H9 (cell line): ENCODE measurements around the gene BYSL. TPM values are rescaled to one million over a fixed set of nuclear protein-coding genes. Genes with fewer than 3 reads are reported as not detected.

Experiments used
- DNase-seq: peaks from one replicate; pipeline ENCODE4 v3.0.0-alpha.2; 2017
- H2AFZ ChIP-seq: one replicate; pipeline ENCODE4 v1.6.1; 2013; ENCODE audit warnings: mild to moderate bottlenecking, low read length, control low read depth, moderate library complexity
- H2AK5ac ChIP-seq: 2 replicates; pipeline ENCODE4 v1.6.1; 2013; ENCODE audit warnings: low read length, control low read depth, mixed read lengths; ENCODE audit not compliant: insufficient read length
- H2BK120ac ChIP-seq: one replicate; pipeline ENCODE4 v1.6.1; 2013; ENCODE audit warnings: low read depth, mild to moderate bottlenecking, low read length, control low read depth, inconsistent platforms; ENCODE audit not compliant: poor library complexity, severe bottlenecking
- H2BK12ac ChIP-seq: 2 replicates; pipeline ENCODE4 v1.6.1; 2013; ENCODE audit warnings: low read length, control low read depth, mixed read lengths, low read depth; ENCODE audit not compliant: insufficient read length
- H2BK15ac ChIP-seq: 2 replicates; pipeline ENCODE4 v1.6.1; 2013; ENCODE audit warnings: low read depth, low read length, control low read depth
- H2BK20ac ChIP-seq: one replicate; pipeline ENCODE4 v1.6.1; 2013; ENCODE audit warnings: low read depth, mild to moderate bottlenecking, low read length, control low read depth, inconsistent platforms; ENCODE audit not compliant: poor library complexity, severe bottlenecking
- H2BK5ac ChIP-seq: 2 replicates; pipeline ENCODE4 v1.6.1; 2013; ENCODE audit warnings: low read length, control low read depth, mixed read lengths; ENCODE audit not compliant: insufficient read length
- H3K14ac ChIP-seq: 2 replicates; pipeline ENCODE4 v1.6.1; 2013; ENCODE audit warnings: low read length, control low read depth; ENCODE audit not compliant: insufficient read depth
- H3K18ac ChIP-seq: 2 replicates; pipeline ENCODE4 v1.6.1; 2013; ENCODE audit warnings: low read depth, mild to moderate bottlenecking, mixed read lengths, low read length, control low read depth; ENCODE audit not compliant: insufficient read length
- H3K23ac ChIP-seq: 2 replicates; pipeline ENCODE4 v1.6.1; 2013; ENCODE audit warnings: low read length, control low read depth, mixed read lengths, low read depth; ENCODE audit not compliant: insufficient read length
- H3K23me2 ChIP-seq: 2 replicates; pipeline ENCODE4 v1.6.1; 2013; ENCODE audit warnings: low read depth, mild to moderate bottlenecking, mixed read lengths, low read length, control low read depth; ENCODE audit not compliant: insufficient read length, poor library complexity, severe bottlenecking
- H3K27ac ChIP-seq: 2 replicates; pipeline ENCODE4 v1.5.1; 2013; ENCODE audit warnings: low read length, control low read depth, mixed read lengths, low read depth; ENCODE audit not compliant: insufficient read length
- H3K27me3 ChIP-seq: 2 replicates; pipeline ENCODE4 v1.6.1; 2013; ENCODE audit warnings: low read length, control low read depth, inconsistent platforms; ENCODE audit not compliant: insufficient read depth
- H3K4ac ChIP-seq: 2 replicates; pipeline ENCODE4 v1.6.1; 2013; ENCODE audit warnings: low read depth, mild to moderate bottlenecking, control low read depth, inconsistent platforms, low read length, moderate library complexity
- H3K4me1 ChIP-seq: 2 replicates; pipeline ENCODE4 v1.6.1; 2013; ENCODE audit warnings: low read length, control low read depth, inconsistent platforms; ENCODE audit not compliant: insufficient read depth
- H3K4me2 ChIP-seq: 2 replicates; pipeline ENCODE4 v1.6.1; 2013; ENCODE audit warnings: low read length, control low read depth, mixed read lengths; ENCODE audit not compliant: insufficient read length, insufficient read depth
- H3K56ac ChIP-seq: 2 replicates; pipeline ENCODE4 v1.6.1; 2013; ENCODE audit warnings: low read depth, mild to moderate bottlenecking, mixed read lengths, low read length, control low read depth; ENCODE audit not compliant: insufficient read length
- H3K79me1 ChIP-seq: 2 replicates; pipeline ENCODE4 v1.6.1; 2013; ENCODE audit warnings: low read depth, mild to moderate bottlenecking, moderate library complexity, low read length, control low read depth, inconsistent platforms; ENCODE audit not compliant: insufficient read depth, poor library complexity, severe bottlenecking
- H3K79me2 ChIP-seq: 2 replicates; pipeline ENCODE4 v1.6.1; 2013; ENCODE audit warnings: low read length, control low read depth, inconsistent platforms; ENCODE audit not compliant: insufficient read depth
- H3K9ac ChIP-seq: 2 replicates; pipeline ENCODE4 v1.6.1; 2013; ENCODE audit warnings: low read length, control low read depth, mixed read lengths; ENCODE audit not compliant: insufficient read length; ENCODE audit errors: extremely low read depth
- H3K9me3 ChIP-seq: one replicate; pipeline ENCODE4 v1.6.1; 2013; ENCODE audit warnings: low read depth, low read length, inconsistent platforms; ENCODE audit not compliant: control insufficient read depth
- H3T11ph ChIP-seq: one replicate; pipeline ENCODE4 v1.6.1; 2013; ENCODE audit warnings: mild to moderate bottlenecking, low read length, control low read depth, inconsistent platforms
- H4K20me1 ChIP-seq: one replicate; pipeline ENCODE4 v1.6.1; 2013; ENCODE audit not compliant: control insufficient read depth, insufficient read length, insufficient read depth
- H4K5ac ChIP-seq: 2 replicates; pipeline ENCODE4 v1.6.1; 2013; ENCODE audit warnings: low read depth, mild to moderate bottlenecking, mixed read lengths, low read length, control low read depth; ENCODE audit not compliant: insufficient read length
- H4K8ac ChIP-seq: replicated peaks from 2 replicates; pipeline ENCODE4 v1.6.1; 2013; ENCODE audit warnings: low read length, control low read depth, mixed read lengths, low read depth; ENCODE audit not compliant: insufficient read length
- H4K91ac ChIP-seq: 2 replicates; pipeline ENCODE4 v1.6.1; 2013; ENCODE audit warnings: low read depth, mild to moderate bottlenecking, moderate library complexity, mixed read lengths, low read length, control low read depth; ENCODE audit not compliant: insufficient read length
- H3K27ac Mint-ChIP-seq, 3 experiments: 2 replicates in 2 of 3; 3 replicates in 1 of 3; pipeline ENCODE4 v1.8.0; 2020 to 2021; ENCODE audit warnings: mixed read lengths in 3 of 3, mild to moderate bottlenecking in 1 of 3, moderate library complexity in 1 of 3
- H3K27me3 Mint-ChIP-seq: 2 replicates; pipeline ENCODE4 v1.8.0; 2021; ENCODE audit warnings: low read depth, mild to moderate bottlenecking, moderate library complexity, mixed read lengths
- H3K36me3 Mint-ChIP-seq, 3 experiments: 2 replicates in 2 of 3; 3 replicates in 1 of 3; pipeline ENCODE4 v1.8.0; 2020 to 2021; ENCODE audit warnings: low read depth in 3 of 3, mixed read lengths in 3 of 3; ENCODE audit not compliant: insufficient read depth in 1 of 3
- H3K4me1 Mint-ChIP-seq, 2 experiments: 2 replicates each; pipeline ENCODE4 v1.8.0; 2020; ENCODE audit warnings: mixed read lengths in 2 of 2
- H3K4me3 Mint-ChIP-seq, 2 experiments: 2 replicates in 1 of 2; 3 replicates in 1 of 2; pipeline ENCODE4 v1.8.0; 2020 to 2021; ENCODE audit warnings: mild to moderate bottlenecking in 2 of 2, mixed read lengths in 2 of 2, moderate library complexity in 1 of 2
- H3K9me3 Mint-ChIP-seq, 2 experiments: 2 replicates in 1 of 2; 3 replicates in 1 of 2; pipeline ENCODE4 v1.8.0; 2020; ENCODE audit warnings: mild to moderate bottlenecking in 2 of 2, mixed read lengths in 2 of 2, moderate library complexity in 1 of 2
- WGBS: extraction: QIAGEN DNeasy Blood & Tissue Kit; methylation state at CpG from one replicate; pipeline ENCODE4 v1.1.7; 2013; ENCODE audit warnings: missing lambda C conversion rate, low lambda C conversion rate, mixed read lengths; ENCODE audit not compliant: insufficient read length; ENCODE audit errors: extremely low coverage; 5-methylcytosine and 5-hydroxymethylcytosine counted together
- total RNA-seq: library from RNA; stranded (reverse); gene quantifications from 2 replicates; pipeline ENCODE4 v1.2.1, GENCODE V29; 2021
- TF ChIP-seq, protein P1 (sequence below): fragments of 200-600 bp; sonication (generic); conservative IDR thresholded peaks from 3 replicates; pipeline ENCODE4 v1.8.0; 2021; ENCODE audit warnings: antibody characterized with exemption, mild to moderate bottlenecking

Gene BYSL
- total RNA-seq, 1 experiment from 2014 or later = 71.1 TPM

DNA sequence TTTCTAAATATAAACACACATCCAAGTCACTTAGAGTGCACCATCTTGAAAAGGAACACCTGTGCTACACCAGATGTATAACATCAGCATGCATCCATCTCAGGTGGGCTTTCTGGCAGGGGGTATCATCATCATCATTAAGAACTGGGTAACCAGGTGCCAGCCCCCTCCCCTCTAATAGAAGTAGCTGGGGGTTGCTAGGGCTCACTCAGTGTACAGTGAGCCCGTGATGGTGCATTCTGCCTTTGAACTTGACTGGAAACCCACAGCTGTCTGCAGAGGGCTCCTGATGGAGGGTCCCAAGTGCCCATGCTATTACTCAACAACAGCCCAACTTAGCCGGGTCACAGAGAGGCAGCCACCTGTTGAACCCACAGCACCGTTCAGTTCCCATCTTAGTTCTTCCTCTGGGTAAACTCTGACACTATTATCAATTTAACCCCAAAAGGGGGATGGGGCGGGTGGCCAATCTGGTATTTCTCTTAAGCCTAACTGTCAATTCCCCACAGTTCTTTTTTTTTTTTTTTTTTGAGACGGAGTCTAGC, 53.1 kb downstream of the BYSL start:
- Histone ChIP-seq H3K4me1 (no peaks in the 10 kb centered on the region), H3K4me2 (no peak overlapping the region), H4K8ac (no peak overlapping the region), H3K56ac (no peak overlapping the region), H2BK120ac (no peak overlapping the region), H2BK5ac (no peak overlapping the region), H2BK12ac (no peak overlapping the region), H3K14ac (no peak overlapping the region), H3K27ac (no peak overlapping the region), H2AFZ (no peak overlapping the region), H4K20me1 (no peaks in the 10 kb centered on the region), H3K27me3 (no peaks in the 10 kb centered on the region), H3T11ph (no peak overlapping the region), H2BK20ac (no peak overlapping the region), H3K18ac (no peak overlapping the region), H3K79me1 (no peaks in the 10 kb centered on the region), H2AK5ac (no peak overlapping the region), H3K23me2 (no peaks in the 10 kb centered on the region), H3K9ac (no peak overlapping the region), H4K91ac (no peak overlapping the region), H4K5ac (no peak overlapping the region), H3K4ac (no peak overlapping the region), H3K9me3 (no peaks in the 10 kb centered on the region), H3K23ac (no peak overlapping the region), H3K79me2 (no peaks in the 10 kb centered on the region), H2BK15ac (no peak overlapping the region)
- TF ChIP-seq, protein P1, sequence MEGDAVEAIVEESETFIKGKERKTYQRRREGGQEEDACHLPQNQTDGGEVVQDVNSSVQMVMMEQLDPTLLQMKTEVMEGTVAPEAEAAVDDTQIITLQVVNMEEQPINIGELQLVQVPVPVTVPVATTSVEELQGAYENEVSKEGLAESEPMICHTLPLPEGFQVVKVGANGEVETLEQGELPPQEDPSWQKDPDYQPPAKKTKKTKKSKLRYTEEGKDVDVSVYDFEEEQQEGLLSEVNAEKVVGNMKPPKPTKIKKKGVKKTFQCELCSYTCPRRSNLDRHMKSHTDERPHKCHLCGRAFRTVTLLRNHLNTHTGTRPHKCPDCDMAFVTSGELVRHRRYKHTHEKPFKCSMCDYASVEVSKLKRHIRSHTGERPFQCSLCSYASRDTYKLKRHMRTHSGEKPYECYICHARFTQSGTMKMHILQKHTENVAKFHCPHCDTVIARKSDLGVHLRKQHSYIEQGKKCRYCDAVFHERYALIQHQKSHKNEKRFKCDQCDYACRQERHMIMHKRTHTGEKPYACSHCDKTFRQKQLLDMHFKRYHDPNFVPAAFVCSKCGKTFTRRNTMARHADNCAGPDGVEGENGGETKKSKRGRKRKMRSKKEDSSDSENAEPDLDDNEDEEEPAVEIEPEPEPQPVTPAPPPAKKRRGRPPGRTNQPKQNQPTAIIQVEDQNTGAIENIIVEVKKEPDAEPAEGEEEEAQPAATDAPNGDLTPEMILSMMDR = no peak
- Mint-ChIP-seq H3K27ac (no peak overlapping the region; a peak in 1 of 7 replicates), H3K4me3 (no peak overlapping the region), H3K4me1 (peaks cover 4% of the 10 kb centered on the region in 2 experiments; a peak in 3 of 4 replicates), H3K27me3 (no peaks in the 10 kb centered on the region), H3K9me3 (no peaks in the 10 kb centered on the region), H3K36me3 (no peaks in the 10 kb centered on the region)
- DNase-seq = no peak
- no CpG with 5 or more reads among the region's 5 CpGs for WGBS
